Measurements from ENCODE around the gene WDR46. TPM values are rescaled to one million over a fixed set of nuclear protein-coding genes. Genes with fewer than 3 reads are reported as not detected.

The WDR46 gene
- total and polyA plus RNA-seq, 12 donors, result 11.0 to 40.6 (median 17.8) TPM

GRCh38 chr6:33292996-33293682 is 4.1 kb upstream of the WDR46 start:
- Histone ChIP-seq H3K36me3 (peaks cover 0 to 65% (median 34%) of the 10 kb centered on the region in 9 donors), H3K4me3 (no peak overlapping the region), H3K9me3 (no peaks in the 10 kb centered on the region), H3K27ac (no peak overlapping the region), H3K4me1 (peaks cover 13 to 33% (median 29%) of the 10 kb centered on the region in 9 donors), H3K27me3 (no peaks in the 10 kb centered on the region)
- ATAC-seq (no peak), DNase-seq (no peak)
- intact Hi-C loops (cut with DNase I), result no loop called here
- 88 to 89% methylated on average over 16 of the region's 16 CpGs for WGBS, 2 donors
- TF ChIP-seq, protein P1, sequence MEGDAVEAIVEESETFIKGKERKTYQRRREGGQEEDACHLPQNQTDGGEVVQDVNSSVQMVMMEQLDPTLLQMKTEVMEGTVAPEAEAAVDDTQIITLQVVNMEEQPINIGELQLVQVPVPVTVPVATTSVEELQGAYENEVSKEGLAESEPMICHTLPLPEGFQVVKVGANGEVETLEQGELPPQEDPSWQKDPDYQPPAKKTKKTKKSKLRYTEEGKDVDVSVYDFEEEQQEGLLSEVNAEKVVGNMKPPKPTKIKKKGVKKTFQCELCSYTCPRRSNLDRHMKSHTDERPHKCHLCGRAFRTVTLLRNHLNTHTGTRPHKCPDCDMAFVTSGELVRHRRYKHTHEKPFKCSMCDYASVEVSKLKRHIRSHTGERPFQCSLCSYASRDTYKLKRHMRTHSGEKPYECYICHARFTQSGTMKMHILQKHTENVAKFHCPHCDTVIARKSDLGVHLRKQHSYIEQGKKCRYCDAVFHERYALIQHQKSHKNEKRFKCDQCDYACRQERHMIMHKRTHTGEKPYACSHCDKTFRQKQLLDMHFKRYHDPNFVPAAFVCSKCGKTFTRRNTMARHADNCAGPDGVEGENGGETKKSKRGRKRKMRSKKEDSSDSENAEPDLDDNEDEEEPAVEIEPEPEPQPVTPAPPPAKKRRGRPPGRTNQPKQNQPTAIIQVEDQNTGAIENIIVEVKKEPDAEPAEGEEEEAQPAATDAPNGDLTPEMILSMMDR (IDR thresholded peaks at IDR 0.05), result no peak

- no peak for DNase-seq
- 67 to 71% methylated on average over 7 of the region's 7 CpGs for WGBS, 2 donors
- Histone ChIP-seq H3K27ac (no peak overlapping the region), H3K36me3 (peaks cover 0 to 74% (median 34%) of the 10 kb centered on the region in 9 donors), H3K4me1 (peaks cover 7 to 27% (median 21%) of the 10 kb centered on the region in 9 donors), H3K9me3 (no peaks in the 10 kb centered on the region), H3K27me3 (no peaks in the 10 kb centered on the region), H3K4me3 (peak overlapping the region in 9 of 10 donors; percentile 53 to 92 (median 79))
- intact Hi-C loops (cut with DNase I), result no loop called here
- ATAC-seq, result no peak
- TF ChIP-seq, protein P1 (IDR thresholded peaks at IDR 0.05), result no peak
These were observed 1.4 kb upstream of the WDR46 start for GRCh38 chr6:33290459-33290858.

- ATAC-seq, result peak in 4 of 8 donors; percentile 1 to 2 (median 2)
- intact Hi-C loops (cut with DNase I), result no loop called here
- TF ChIP-seq, protein P1 (IDR thresholded peaks at IDR 0.05), result no peak
- Histone ChIP-seq H3K27me3 (no peaks in the 10 kb centered on the region), H3K9me3 (no peaks in the 10 kb centered on the region), H3K36me3 (peaks cover 0 to 74% (median 32%) of the 10 kb centered on the region in 9 donors), H3K4me1 (peaks cover 7 to 27% (median 21%) of the 10 kb centered on the region in 9 donors), H3K4me3 (peak overlapping the region; percentile 51 to 92 (median 77)), H3K27ac (peak overlapping the region in 9 of 10 donors; percentile 57 to 89 (median 81))
- DNase-seq, result no peak
- WGBS, 2 donors, result 2 to 3% methylated on average over 14 of the region's 14 CpGs
These were observed 811 bp upstream of the WDR46 start for GRCh38 chr6:33289784-33290315.

DNA sequence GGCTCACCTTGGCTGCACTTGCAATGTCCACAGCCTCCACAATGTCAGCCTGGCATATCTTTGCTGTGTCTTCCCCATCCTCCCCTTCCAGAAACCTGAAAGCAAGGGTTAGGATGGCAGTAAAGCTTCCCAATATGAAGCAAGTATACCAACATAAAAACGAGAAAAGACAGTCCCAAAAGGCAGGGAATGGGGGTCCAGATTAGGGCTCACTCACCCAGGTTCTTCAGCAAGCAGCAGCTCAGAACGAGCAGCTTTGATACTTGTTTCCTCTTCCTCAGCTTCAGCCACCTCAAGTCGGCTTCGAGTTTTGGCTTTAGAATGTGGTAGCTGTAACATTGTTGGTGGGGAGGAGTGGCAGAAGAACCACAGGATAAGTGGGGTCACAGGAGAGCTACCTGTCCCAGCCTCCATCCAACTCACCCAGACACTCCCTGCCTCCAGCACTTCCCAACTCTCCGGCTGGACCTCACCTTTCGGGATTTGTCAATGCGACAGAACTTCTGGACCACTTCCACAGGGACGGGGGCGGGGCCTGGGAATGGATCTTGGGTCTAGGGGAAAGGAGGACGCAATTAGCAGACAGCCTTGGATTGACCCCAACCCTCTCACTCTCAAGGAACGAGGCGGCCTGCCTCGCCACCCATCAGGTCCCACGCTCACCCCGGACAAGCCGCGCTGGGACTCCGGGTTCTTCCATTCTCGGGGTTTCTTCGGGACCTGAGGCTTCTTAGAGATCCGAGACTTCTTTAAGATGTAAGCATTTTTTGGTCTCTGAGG is 708 bp downstream of the WDR46 start:
- peaks cover 7 to 27% (median 21%) of the 10 kb centered on the region in 9 donors for H3K4me1 ChIP-seq
- no peaks in the 10 kb centered on the region for H3K9me3 ChIP-seq
- H3K27me3 ChIP-seq, result no peaks in the 10 kb centered on the region
- WGBS, 2 donors, result 12 to 17% methylated on average over 21 of the region's 21 CpGs
- intact Hi-C loops (cut with DNase I), result no loop called here
- peaks cover 0 to 76% (median 27%) of the 10 kb centered on the region in 9 donors for H3K36me3 ChIP-seq
- H3K27ac ChIP-seq, result peak overlapping the region in 9 of 10 donors; percentile 57 to 89 (median 81)
- no peak for DNase-seq
- peak in 1 of 8 donors; percentile 0 for ATAC-seq
- H3K4me3 ChIP-seq, result peak overlapping the region; percentile 51 to 92 (median 77)
- TF ChIP-seq, protein P1 (IDR thresholded peaks at IDR 0.05), result no peak
